A172 (cell line): ENCODE measurements around the gene PIK3R2. TPM values are rescaled to one million over a fixed set of nuclear protein-coding genes. Genes with fewer than 3 reads are reported as not detected.

Experiments used
- DNase-seq: peaks from one replicate; pipeline ENCODE4 v3.0.0-alpha.2; 2015; ENCODE audit warnings: low spot score
- total RNA-seq: library from RNA; depleted of rRNA; stranded (reverse); fragments of >200 nt; shearing (Covaris generic); gene quantifications from 2 replicates; pipeline ENCODE4 v1.2.3, GENCODE V29; 2014

Gene PIK3R2
- total RNA-seq, 1 experiment from 2014 or later: 43.2 TPM

DNA sequence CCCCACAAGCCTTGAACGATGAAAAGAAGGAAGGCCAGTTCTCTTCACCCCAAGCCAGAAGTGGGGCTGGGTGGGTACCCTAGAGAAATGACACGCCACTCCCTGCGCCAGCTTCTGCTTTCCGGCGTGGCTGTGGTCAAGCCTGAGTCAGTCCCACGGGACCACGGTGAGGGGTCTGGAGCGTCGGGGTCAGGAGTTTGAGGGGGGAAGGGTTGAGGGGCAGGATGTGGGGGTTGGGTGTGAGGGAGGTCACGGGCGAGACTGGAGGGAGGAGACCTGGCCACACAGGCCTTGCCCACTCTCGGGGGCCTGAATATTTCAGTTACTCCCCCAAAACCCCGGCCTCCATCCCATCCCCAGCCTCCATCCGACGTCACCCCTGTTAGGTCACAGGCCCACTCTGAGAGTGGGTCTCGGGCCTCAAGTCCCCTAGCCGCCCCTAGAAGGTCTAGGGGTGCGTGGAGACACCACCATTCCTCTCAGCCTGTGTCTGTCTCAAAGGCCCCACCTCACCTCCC, 20.1 kb downstream of the PIK3R2 start:
- no peak for DNase-seq

DNA sequence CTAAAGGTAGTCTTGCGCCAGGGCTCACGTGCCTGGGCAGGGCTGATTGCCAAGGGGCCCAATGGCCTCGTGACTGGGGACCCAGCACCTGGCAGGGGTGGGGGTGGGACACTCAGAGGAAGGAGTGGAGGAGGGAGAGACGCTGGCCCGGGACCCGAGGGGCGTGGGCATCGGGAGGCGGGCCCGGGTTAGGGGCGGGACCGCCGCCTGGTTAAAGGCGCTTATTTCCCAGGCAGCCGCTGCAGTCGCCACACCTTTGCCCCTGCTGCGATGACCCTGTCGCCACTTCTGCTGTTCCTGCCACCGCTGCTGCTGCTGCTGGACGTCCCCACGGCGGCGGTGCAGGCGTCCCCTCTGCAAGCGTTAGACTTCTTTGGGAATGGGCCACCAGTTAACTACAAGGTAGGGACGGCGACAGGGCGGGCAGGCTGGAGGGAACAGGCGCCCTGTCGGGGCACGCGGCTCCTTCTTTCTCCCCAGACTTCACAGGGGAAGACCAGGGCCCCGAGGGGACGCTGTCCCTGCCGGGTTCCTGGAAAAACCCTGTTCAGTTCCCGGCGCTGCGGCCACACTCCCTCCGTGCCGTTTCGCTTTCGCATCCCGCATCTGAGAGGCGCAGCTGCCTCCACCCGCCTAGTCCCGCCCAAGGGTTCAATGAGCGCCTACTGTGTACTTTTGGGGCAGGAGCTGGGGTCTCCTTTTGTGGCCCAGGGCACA, 20.8 kb downstream of the PIK3R2 start, which contains the start of gene IFI30:
IFI30 (plus strand) TSS at position 242 of the 717 bp plus-strand sequence; CDS start at position 271, 29 bp downstream.
- peak; percentile 59 for DNase-seq

DNA sequence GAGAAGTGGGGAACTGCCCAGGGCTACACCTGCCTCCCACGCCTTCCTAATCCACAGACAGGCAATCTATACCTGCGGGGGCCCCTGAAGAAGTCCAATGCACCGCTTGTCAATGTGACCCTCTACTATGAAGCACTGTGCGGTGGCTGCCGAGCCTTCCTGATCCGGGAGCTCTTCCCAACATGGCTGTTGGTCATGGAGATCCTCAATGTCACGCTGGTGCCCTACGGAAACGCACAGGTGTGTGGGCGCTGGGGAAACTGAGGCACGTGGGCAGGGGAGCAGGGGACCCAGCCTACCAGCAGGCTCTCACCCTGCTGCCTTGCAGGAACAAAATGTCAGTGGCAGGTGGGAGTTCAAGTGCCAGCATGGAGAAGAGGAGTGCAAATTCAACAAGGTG, 22.0 kb downstream of the PIK3R2 start:
- DNase-seq: no peak

DNA sequence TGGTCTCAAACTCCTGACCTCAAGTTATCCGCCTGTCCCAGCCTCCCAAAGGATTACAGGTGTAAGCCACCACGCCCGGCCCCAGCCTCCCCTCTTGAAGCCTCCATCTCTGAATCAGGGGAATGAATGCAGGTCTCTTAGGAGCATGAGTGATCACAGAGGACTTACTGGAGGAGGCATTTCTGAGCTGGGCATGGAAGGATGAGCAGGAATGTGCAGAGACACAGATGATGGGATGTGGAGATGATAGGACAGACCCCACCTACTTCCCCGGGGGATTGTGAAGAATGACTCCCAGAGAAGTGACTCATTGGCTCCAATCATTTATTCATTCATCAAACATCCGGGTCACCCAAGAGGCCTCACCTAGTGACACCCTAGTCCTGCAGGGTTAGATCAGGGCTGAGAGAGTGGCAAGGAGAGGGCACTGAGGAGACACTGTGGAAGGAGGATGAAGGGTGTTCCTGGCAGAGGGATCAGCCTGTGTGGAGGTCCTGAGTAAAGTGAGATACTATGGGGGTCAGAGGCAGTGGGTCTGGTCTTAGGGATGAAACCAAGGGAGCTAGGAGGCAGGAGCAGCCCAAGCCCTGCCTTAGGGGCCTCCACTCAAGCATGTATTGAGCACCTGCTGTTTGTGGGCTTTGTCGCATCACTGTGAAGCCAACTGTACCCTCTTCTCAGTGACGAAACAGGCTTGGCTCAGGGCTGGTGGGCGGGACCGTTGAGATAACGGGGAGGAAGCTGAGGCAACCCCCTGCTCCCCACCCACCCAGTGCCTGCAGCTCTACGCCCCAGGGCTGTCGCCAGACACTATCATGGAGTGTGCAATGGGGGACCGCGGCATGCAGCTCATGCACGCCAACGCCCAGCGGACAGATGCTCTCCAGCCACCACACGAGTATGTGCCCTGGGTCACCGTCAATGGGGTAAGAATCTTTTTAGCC, 23.7 kb downstream of the PIK3R2 start:
- no peak for DNase-seq

DNA sequence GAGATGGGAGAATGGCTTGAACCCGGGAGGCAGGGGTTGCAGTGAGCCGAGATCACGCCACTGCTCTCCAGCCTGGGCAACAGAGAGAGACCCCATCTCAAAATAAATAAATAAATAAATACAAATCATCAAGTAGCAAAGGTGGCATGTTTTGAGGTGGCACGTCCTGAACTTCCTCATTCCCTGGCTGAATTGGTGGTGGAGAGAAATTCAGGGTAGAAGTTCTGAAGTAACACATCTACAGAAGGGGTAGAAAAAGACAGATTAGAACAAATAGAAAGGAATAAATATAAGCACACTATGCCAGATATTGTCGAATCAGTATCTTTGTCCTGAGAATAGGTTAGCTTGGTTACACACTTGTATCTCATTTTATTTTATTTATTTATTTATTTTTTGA, 27.0 kb downstream of the PIK3R2 start:
- DNase-seq: no peak

DNA sequence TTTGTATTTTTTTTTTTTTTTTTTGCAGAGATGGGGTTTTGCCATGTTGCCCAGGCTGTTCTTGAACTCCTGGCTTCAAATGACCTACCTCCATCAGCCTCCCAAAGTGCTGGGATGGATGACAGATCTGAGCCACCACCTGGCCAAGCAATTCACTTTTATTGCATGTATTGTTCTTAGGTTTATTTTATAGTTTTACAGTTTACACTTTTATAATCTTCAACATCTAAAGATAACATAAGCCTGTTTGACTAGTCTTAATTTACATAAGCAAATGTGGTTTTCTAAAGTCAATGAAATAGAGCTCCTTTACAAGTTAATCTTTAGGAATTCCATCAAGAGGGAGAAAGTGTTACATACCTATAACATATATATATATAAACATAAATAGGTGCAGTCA, 30.6 kb downstream of the PIK3R2 start:
- no peak for DNase-seq

DNA sequence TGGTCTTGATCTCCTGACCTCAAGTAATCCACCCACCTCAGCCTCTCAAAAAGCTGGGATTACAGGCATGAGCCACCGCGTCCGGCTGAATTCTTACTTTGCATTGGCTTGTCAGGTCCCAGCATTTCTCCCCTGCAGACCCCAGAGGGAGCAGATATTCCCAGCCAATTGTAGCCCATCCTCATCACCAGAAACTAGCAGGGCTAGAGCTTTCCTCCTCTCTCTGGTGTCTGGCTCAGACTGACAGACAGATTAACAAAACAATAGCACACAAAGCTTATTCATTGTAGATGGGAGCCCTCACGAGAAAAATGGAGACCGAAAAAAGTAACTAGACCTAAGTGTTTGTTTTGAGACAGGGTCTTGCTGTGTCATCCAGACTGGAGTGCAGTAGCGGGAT, 32.6 kb downstream of the PIK3R2 start:
- DNase-seq: no peak

DNA sequence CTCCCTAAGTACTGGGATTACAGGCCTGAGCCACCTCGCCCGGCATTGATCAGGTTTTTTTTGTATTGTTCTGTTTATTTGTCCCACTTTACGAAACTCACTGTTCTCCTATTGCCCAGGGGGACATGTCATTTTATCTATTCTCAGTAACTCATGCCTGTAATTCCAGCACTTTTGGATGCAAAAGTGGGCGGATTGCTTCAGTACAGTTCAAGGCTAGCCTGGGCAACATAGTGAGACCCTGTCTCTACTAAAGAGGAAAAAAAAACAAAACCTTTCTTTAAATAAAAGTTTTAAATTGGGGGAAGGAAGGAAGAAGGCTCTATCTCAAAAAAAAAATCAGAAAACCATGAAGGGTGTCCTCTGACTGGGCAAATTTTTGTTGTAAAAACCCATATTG, 37.3 kb downstream of the PIK3R2 start:
- DNase-seq: no peak

DNA sequence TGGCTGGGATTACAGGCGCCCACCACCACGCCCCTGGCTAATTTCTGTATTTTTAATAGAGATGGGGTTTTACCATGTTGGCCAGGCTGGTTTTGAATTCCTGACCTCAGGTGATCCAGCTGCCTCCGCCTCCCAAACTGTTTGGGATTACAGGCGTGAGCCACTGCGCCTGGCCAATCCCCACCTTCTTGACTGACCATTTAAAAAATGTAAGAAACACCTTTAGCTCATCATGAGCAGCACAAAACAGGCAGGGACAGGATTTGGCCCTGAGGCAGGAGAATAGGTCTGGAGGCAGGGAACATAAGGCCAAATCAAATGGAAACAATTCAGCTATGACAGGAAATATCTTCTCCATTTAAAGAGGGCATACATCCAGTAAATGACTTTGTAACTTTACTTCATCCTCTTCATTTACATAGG, 38.7 kb downstream of the PIK3R2 start:
- no peak for DNase-seq

DNA sequence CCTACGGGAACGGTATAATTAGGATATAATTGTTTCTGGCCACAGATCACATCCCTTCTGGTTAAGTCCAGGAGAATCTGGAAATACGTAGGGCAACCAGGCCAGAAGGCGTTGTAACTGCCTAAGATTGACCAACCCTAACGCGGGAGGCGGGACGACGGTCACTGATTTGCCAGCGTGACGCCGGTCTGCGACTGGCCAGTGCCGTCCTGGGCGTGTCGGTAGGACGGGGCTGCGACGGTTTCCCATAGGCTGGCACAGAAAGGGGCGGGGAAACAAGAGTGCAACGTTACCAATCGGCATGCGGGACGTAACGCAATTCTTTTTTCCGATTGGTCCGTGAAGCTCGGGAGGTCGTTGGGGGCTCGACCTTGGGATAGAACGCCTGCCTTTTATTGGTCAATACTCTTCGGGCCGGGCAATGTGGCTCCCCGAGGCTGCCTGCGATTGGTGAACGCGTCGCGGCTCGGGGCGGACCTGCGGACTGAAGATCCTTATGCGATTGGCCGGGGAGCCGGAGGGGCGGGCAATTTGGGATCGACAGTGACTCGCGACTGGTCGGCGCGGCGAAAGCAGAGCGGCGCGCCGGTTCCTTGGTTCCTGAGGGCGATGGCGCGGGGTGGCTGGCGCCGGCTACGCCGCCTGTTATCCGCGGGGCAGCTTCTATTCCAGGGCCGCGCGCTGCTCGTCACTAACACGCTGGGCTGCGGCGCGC, 39.9 kb downstream of the PIK3R2 start, which contains the start of gene MPV17L2:
MPV17L2 (plus strand) TSS at position 546 of the 715 bp plus-strand sequence; CDS start at position 610, 64 bp downstream.
- peak; percentile 100 for DNase-seq

DNA sequence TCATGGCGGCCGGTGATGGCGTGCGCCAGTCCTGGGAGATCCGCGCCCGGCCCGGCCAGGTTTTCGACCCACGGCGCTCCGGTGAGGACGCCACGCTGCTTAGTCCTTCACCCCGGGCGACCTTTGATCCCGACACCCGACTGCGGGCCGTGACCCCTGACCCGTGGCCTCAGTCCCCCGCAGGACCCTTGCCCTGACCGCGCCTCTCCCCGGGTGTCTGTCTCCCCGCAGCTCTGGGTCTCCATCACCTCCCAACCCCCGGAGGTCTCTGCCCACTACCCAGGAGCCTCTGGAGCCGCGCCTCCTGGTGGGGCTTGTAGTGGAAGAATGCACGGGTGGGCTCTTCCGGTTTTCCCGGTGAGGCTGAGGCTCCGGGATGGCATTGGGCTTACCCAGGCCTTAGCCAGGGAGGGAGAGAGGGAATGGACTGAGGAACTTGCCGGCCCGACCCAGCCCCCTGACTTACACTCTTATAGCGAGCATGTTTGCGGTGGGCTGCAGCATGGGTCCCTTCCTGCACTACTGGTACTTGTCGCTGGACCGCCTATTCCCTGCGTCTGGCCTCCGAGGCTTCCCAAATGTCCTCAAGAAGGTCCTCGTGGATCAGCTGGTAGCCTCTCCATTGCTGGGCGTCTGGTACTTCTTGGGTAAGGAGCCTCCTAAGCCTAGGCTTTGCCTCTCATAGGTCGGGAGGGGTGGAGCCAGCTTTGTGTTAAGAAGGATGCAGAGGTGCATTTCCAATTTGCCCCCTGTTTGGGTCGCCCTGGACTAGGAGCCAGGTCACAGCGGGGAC, 40.6 kb downstream of the PIK3R2 start:
- no peak for DNase-seq

DNA sequence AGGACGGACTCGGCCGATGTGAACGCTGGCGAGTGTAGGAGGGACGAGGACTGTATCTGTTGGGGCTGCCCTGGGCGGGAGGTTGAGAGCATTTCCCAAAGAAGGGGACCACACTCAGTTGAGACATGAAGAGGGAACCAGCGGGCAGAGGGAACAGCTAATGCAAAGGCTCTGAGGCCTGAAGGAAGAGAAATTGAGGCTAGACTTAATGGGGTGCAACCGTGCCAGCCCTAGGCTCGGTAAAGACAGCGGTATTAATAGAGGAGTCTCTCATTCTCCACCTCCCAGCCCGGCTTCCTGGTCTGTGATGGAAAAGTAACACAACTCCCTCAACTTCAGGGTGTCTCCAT, 41.2 kb downstream of the PIK3R2 start:
- no peak for DNase-seq

DNA sequence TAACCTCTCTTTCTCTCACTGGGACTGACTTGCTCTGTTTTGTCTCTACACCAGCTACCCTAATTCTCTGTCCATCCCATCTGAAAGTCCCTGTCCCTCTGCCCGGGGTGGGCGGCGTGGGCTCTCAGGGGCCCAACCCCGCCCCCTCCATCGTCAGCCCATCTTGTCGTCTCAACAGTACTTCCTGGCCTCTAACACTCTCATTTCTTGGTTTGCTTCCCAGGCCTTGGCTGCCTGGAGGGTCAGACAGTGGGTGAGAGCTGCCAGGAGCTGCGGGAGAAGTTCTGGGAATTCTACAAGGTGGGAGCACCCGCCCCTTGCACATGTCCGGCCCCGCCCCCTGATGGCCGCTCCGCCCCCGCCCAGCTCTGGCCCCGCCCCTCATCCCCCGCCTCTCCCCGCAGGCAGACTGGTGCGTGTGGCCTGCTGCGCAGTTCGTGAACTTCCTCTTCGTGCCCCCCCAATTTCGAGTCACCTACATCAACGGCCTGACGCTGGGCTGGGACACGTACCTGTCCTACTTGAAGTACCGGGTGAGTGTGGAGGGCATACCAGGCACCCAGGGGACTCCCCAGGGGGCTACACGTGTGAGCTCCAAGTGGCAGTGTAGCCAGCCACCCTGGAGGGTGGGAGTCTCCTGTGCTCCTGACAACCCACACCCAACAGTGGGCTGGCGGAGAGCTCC, 41.7 kb downstream of the PIK3R2 start:
- no peak for DNase-seq

DNA sequence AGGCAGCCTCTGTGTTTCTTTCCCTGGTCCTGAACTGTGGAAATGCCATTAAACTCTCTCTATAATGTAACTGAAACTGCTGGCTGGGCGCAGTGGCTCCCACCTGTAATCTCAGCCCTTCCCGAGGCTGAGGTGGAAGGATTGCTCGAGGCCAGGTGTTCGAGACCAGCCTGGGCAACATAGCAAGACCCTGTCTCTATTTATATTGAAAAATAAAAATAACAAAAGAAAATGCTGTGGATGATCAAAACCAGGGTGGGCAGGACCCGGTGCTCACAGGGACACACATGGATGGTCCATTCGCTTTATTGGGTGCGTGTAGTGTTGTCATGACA, 43.5 kb downstream of the PIK3R2 start:
- no peak for DNase-seq

DNA sequence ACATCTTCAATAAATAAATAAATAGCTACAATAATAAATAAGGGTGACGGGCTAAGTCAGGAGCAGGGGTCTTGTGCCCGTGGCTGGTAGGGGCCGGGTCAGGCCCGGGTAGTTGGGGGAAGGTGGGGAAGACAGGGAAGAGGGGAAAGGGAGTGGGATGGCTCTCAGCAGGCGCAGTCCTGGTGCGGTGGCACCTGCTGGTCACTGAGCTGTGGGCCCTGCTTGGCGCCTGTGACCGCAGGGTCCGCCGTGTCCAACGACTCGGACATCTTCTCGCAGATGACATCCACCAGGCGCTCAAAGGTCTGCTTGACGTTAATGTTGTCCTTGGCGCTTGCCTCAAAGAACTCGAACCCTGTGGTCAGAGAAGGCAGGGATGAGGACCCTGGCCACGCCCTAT, 44.3 kb downstream of the PIK3R2 start:
- DNase-seq: no peak

DNA sequence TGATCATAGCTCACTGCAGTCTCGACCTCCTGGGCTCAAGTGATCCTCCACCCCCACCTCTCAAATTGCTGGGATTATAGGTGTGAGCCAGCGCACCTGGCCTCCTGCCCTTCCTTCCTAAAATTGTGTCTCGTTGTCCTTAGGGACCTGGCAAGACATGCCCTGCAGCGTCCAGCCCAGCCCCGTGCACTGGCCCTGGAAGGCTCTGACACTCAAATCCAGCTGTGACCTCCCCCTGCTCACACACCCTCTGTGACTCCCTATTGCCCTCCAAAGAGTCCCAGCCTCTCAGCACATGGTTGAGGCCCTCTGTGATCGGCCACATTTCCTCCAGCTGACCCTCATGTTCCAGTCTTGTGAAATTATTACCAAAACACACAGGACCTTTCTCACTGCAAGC, 45.0 kb downstream of the PIK3R2 start:
- DNase-seq: no peak

DNA sequence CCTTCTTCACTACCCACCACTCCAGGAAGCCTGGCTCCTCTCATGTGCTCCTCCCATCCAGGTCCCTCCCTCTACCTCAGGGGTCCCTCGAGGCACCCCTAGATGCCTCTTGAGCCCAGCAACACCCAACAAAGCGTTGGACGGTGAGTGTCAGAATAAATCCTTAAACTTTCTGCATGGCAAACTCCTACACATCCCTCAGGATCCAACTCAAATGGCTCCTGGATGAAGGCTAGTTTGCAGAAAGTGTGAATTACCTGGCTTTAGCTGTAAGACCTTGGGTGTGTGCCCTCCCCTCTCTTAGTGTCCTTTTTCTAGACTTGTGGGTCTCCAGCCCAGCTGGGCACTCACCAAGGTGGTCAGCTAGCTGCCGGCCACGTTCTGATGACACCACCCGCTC, 45.4 kb downstream of the PIK3R2 start:
- no peak for DNase-seq

DNA sequence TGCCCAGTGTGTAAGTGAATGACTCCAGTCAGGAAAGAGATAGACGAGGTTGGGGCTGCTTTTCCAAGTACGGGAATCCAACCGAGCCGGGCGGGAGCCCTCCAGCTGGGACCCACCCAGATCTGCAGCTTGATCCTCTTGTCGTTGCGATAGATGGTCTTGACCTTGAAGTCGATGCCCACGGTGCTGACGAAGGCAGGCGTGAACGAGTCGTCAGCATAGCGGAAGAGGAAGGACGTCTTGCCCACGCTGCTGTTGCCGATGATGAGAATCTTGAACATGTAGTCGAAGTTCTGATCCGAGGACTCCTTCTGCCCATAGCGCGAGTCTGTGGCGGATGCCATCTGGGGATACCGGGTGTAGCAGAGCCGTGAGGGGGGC, 49.4 kb downstream of the PIK3R2 start:
- no peak for DNase-seq

DNA sequence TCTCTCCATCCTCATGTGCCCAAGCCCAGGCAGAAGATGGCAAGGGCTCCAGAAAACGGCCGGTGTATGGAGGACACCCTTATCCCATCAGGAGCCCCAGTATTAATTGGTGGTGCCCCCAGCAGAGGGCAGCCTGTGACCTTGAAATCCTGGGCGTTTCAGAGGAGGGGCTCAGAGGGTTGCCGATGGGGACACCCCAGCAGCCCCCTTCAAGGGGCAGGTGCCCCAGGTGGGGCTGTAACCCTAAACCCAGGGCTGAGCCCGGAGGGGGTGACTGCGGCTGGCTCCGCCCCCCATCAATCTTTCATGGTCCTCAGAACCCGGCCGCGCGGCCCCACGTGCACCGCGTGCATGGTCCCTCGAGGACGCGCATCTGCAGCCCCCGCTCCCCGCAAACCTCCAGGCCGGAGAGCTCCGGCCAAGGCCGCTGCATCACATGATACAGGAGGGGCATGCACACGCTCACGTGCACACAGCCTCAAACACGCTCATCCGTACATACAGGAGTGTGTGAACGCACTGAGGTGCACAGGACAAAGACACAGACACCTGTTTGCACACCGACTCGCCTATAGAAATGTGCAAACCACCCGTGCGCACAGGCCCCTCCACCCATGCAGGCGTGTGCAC, 49.9 kb downstream of the PIK3R2 start:
- DNase-seq: no peak

DNA sequence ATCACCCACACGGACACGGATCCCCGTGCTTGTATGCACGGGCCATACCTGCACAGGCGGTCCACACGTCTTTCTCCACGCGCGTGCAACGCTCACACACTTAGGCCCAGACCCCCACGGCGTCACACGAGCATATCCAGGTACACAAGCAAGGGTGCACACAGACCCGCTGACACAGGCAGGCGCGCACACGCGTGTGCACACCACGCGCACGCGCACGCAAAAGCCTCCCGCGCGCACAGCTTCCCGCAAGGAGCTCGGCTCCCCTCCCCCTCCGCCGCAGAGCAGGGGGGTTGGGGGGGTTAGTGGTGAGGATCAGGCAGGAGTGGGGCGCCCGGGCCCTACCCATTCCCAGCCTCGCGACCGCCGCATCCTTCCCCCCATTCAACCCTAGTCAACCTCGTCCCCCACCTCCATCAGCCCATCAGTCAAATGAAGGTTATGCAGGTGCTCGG, 50.5 kb downstream of the PIK3R2 start:
- no peak for DNase-seq
